ENCODE results near the gene TMCO4.

- TF ChIP-seq EP300 (IDR thresholded peaks at IDR 0.05; ENCODE audit: borderline replicate concordance in 1 of 2, low read depth in 2 of 2, low read length in 2 of 2) (no peak), CTCF (IDR thresholded peaks at IDR 0.05; ENCODE audit: control extremely low read depth in 1 of 3, insufficient read depth in 1 of 3, low read depth in 1 of 3, low read length in 3 of 3) (no peak), CHD2 (IDR thresholded peaks at IDR 0.05; ENCODE audit: low read length) (no peak), SIX5 (IDR thresholded peaks at IDR 0.05; ENCODE audit: low read depth, low read length) (no peak), SP1 (IDR thresholded peaks at IDR 0.05; ENCODE audit: low read depth, low read length) (no peak)
Measured at GRCh38 chr1:19643121-19643520, 156.6 kb downstream of the TMCO4 start.

All from H1 (cell line).